HG03066 (cell line): Measurements from ENCODE around the gene NNT.
"Not testable (repeated sequence)": the region's sequence is repeated elsewhere in the genome, so short reads cannot be mapped to it uniquely, and the experiment has no call there.

Source experiments
- ATAC-seq: cut with Tn5 transposase; IDR thresholded peaks from one replicate; pipeline ENCODE4 v1.9.1; 2021; ENCODE audit warnings: low read depth; ENCODE audit not compliant: unreplicated experiment

The NNT gene

GRCh38 chr5:43701227-43701626, 98.2 kb downstream of the NNT start:
- no peak for ATAC-seq

- ATAC-seq, result no peak
Observed at GRCh38 chr5:43702293-43702692, 99.3 kb downstream of the NNT start.

- ATAC-seq, result no peak
Observed at GRCh38 chr5:43702815-43703214, 99.8 kb downstream of the NNT start.

- no peak for ATAC-seq
Observed at GRCh38 chr5:43704243-43704642, 101.3 kb downstream of the NNT start.

- ATAC-seq, result not testable (repeated sequence)
Observed at GRCh38 chr5:43706576-43706975, 103.6 kb downstream of the NNT start.

GRCh38 chr5:43711496-43711895, 108.5 kb downstream of the NNT start:
- no peak for ATAC-seq

- ATAC-seq, result no peak
Observed at GRCh38 chr5:43712081-43712480, 109.1 kb downstream of the NNT start.

GRCh38 chr5:43719783-43720182, 116.8 kb downstream of the NNT start:
- ATAC-seq, result not testable (repeated sequence)

- no peak for ATAC-seq
Observed at GRCh38 chr5:43728581-43728980, 125.6 kb downstream of the NNT start.

GRCh38 chr5:43729846-43730478, 127.0 kb downstream of the NNT start:
- ATAC-seq, result no peak

- no peak for ATAC-seq
Observed at GRCh38 chr5:43730832-43731342, 127.9 kb downstream of the NNT start.

- ATAC-seq, result no peak
Observed at GRCh38 chr5:43731573-43731972, 128.6 kb downstream of the NNT start.

GRCh38 chr5:43745923-43746548, 143.1 kb downstream of the NNT start:
- not testable (repeated sequence) for ATAC-seq

GRCh38 chr5:43750809-43751208, 147.8 kb downstream of the NNT start:
- no peak for ATAC-seq

- no peak for ATAC-seq
Observed at GRCh38 chr5:43753069-43753468, 150.1 kb downstream of the NNT start.
